MCF 10A (cell line): ENCODE data around the gene ARHGAP23. TPM values are rescaled to one million over a fixed set of nuclear protein-coding genes. Genes with fewer than 3 reads are reported as not detected.

Experiments used
- Bru-seq: library from RNA; stranded (reverse); fragments of 400-500 nt; gene quantifications from one replicate; lab custom pipeline; 2021; lab: Mats Ljungman, UMichigan
- BruChase-seq, 2 experiments: library from RNA; stranded (reverse); fragments of 400-500 nt; gene quantifications; one replicate each; lab custom pipeline; 2021; lab: Mats Ljungman, UMichigan
- BruUV-seq: library from RNA; stranded (reverse); fragments of 400-500 nt; replicated peaks from 2 replicates; lab custom pipeline; 2021; lab: Mats Ljungman, UMichigan
- CTCF ChIA-PET: fragments of 300-600 bp; sonication (Branson Sonifier 250); formaldehyde crosslinking; extraction: SDS; loops from one replicate; lab custom pipeline; 2021; ENCODE audit warnings: antibody characterized with exemption, inconsistent platforms; lab: Yijun Ruan, JAX
- POLR2A ChIA-PET: fragments of 300-600, 350-650 bp; sonication (Branson Sonifier 250); formaldehyde crosslinking; extraction: SDS; loops from one replicate; lab custom pipeline; 2020; ENCODE audit warnings: antibody characterized with exemption, inconsistent platforms; lab: Yijun Ruan, JAX
- DNase-seq: peaks from one replicate; pipeline ENCODE4 v3.0.0-alpha.2; 2018; ENCODE audit not compliant: unreplicated experiment
- H3K27ac Mint-ChIP-seq: one replicate; pipeline ENCODE4 v1.8.0; 2022; ENCODE audit warnings: mild to moderate bottlenecking, low read depth, mixed read lengths; ENCODE audit not compliant: unreplicated experiment
- H3K27me3 Mint-ChIP-seq: one replicate; pipeline ENCODE4 v1.8.0; 2022; ENCODE audit warnings: mixed read lengths; ENCODE audit not compliant: insufficient read depth, unreplicated experiment
- H3K36me3 Mint-ChIP-seq: one replicate; pipeline ENCODE4 v1.8.0; 2022; ENCODE audit warnings: mild to moderate bottlenecking, moderate library complexity, mixed read lengths; ENCODE audit not compliant: insufficient read depth, unreplicated experiment
- H3K4me1 Mint-ChIP-seq: one replicate; pipeline ENCODE4 v1.8.0; 2022; ENCODE audit warnings: mixed read lengths; ENCODE audit not compliant: insufficient read depth, unreplicated experiment
- H3K4me3 Mint-ChIP-seq: one replicate; pipeline ENCODE4 v1.8.0; 2022; ENCODE audit warnings: mild to moderate bottlenecking, moderate library complexity, mixed read lengths; ENCODE audit not compliant: unreplicated experiment
- H3K9me3 Mint-ChIP-seq: one replicate; pipeline ENCODE4 v1.8.0; 2022; ENCODE audit warnings: mixed read lengths; ENCODE audit not compliant: unreplicated experiment
- intact Hi-C: fragments of 100-400 bp; cut with micrococcal nuclease; formaldehyde crosslinking; loops from 2 replicates; pipeline ENCODE4 v1.14.1; 2022
- long read RNA-seq: library from polyadenylated mRNA; stranded (forward); transcript quantifications from one replicate; pipeline ENCODE4 v2.0.0, GENCODE V29; 2022
- total RNA-seq: library from RNA; stranded (reverse); gene quantifications from 2 replicates; pipeline ENCODE4 v1.2.3, GENCODE V29; 2022
- TF ChIP-seq, protein P1 (sequence below): fragments of 200-600 bp; IDR thresholded peaks from one replicate; pipeline ENCODE4 v1.8.0; 2022; ENCODE audit warnings: antibody characterized with exemption, mild to moderate bottlenecking; ENCODE audit not compliant: unreplicated experiment

The ARHGAP23 gene, protein sequence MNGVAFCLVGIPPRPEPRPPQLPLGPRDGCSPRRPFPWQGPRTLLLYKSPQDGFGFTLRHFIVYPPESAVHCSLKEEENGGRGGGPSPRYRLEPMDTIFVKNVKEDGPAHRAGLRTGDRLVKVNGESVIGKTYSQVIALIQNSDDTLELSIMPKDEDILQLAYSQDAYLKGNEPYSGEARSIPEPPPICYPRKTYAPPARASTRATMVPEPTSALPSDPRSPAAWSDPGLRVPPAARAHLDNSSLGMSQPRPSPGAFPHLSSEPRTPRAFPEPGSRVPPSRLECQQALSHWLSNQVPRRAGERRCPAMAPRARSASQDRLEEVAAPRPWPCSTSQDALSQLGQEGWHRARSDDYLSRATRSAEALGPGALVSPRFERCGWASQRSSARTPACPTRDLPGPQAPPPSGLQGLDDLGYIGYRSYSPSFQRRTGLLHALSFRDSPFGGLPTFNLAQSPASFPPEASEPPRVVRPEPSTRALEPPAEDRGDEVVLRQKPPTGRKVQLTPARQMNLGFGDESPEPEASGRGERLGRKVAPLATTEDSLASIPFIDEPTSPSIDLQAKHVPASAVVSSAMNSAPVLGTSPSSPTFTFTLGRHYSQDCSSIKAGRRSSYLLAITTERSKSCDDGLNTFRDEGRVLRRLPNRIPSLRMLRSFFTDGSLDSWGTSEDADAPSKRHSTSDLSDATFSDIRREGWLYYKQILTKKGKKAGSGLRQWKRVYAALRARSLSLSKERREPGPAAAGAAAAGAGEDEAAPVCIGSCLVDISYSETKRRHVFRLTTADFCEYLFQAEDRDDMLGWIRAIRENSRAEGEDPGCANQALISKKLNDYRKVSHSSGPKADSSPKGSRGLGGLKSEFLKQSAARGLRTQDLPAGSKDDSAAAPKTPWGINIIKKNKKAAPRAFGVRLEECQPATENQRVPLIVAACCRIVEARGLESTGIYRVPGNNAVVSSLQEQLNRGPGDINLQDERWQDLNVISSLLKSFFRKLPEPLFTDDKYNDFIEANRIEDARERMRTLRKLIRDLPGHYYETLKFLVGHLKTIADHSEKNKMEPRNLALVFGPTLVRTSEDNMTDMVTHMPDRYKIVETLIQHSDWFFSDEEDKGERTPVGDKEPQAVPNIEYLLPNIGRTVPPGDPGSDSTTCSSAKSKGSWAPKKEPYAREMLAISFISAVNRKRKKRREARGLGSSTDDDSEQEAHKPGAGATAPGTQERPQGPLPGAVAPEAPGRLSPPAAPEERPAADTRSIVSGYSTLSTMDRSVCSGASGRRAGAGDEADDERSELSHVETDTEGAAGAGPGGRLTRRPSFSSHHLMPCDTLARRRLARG (N-terminal part only)
- total RNA-seq (23.2 and 29.2 TPM in 2 replicates), Bru-seq, nascent RNA (percentile 56 among the genes with signal in this experiment), BruChase-seq, experiment 1, labeled RNA remaining after a 6-hour chase (percentile 61 among the genes with signal in this experiment), BruChase-seq, experiment 2, labeled RNA remaining after a 2-hour chase (percentile 62 among the genes with signal in this experiment)
- long read RNA-seq, partial matches to known transcripts, result 12 of 30 reads
- long read RNA-seq, other reads (novel, unspliced or antisense), result 18 of 30 reads

GRCh38 chr17:38428112-38428642 is at the start of gene ARHGAP23:
ARHGAP23 (plus strand) TSS chr17:38428464; CDS start chr17:38428486, 22 bp downstream.
- H3K4me1 Mint-ChIP-seq, result peaks cover 15% of the 10 kb centered on the region
- peak; percentile 21 for DNase-seq

DNA sequence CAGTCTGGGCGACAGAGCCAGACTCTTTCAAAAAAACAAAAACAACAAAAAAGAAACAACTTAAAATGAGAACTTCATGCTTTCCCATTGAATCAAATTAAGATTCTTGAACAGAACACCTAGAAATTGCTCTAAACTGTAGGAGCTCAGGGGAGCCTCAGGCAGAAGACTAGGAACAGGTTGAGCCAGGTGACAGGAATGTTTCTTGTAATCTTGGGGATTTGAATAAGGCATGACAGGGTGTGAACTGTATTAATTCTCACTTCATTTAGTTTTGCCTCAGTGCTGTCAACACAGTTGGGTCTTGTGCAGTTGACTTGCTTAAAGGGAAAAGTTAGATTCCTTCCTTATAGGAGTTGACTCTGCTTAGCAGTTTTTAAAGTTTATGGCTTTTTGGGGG is 48.8 kb upstream of the ARHGAP23 start:
- H3K27ac Mint-ChIP-seq, result no peak overlapping the region
- TF ChIP-seq, protein P1, sequence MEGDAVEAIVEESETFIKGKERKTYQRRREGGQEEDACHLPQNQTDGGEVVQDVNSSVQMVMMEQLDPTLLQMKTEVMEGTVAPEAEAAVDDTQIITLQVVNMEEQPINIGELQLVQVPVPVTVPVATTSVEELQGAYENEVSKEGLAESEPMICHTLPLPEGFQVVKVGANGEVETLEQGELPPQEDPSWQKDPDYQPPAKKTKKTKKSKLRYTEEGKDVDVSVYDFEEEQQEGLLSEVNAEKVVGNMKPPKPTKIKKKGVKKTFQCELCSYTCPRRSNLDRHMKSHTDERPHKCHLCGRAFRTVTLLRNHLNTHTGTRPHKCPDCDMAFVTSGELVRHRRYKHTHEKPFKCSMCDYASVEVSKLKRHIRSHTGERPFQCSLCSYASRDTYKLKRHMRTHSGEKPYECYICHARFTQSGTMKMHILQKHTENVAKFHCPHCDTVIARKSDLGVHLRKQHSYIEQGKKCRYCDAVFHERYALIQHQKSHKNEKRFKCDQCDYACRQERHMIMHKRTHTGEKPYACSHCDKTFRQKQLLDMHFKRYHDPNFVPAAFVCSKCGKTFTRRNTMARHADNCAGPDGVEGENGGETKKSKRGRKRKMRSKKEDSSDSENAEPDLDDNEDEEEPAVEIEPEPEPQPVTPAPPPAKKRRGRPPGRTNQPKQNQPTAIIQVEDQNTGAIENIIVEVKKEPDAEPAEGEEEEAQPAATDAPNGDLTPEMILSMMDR, result no peak

More at GRCh38 chr17:38428112-38428642, at the start of gene ARHGAP23:
- CTCF ChIA-PET, result interaction anchor here (0.9 kb wide), 1 partner anchor 17 kb away, joined by 3 read pairs; no protein-coding TSS in a partner anchor
- intact Hi-C loops, result loop anchor here (2.0 kb wide), 1 partner anchor 37 kb away; no protein-coding TSS in a partner anchor
- H3K36me3 Mint-ChIP-seq, result no peaks in the 10 kb centered on the region
- peak within 1 kb of the TSS; percentile 59 for H3K4me3 Mint-ChIP-seq
- TF ChIP-seq, protein P1, result no peak
- BruUV-seq, result no TSS peak
- H3K27ac Mint-ChIP-seq, result no peak within 1 kb of the TSS
- no peaks in the 10 kb centered on the region for H3K27me3 Mint-ChIP-seq
- H3K9me3 Mint-ChIP-seq, result no peaks in the 10 kb centered on the region
- POLR2A ChIA-PET, result no interaction called here

DNA sequence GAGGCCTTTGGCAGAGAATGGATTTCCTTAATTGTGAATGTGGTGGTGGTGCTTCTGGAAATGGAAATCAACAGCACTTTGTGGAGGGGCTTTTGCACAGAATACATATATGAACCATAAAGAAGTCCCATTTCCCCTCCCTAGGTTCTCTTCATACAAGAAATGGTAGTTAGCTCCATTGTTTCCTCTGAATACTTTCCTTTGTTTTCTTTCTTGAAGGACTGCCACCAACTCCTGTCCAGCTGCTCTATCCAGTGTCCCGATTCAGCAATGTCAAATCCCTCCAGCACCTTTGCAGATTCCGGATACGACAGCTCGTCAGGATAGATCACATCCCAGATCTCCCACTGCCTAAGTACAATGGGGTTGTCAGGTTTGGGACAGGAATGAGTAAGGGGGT is 33.2 kb upstream of the ARHGAP23 start:
- no TSS peak for BruUV-seq
- POLR2A ChIA-PET, result interaction anchor here (0.7 kb wide), 1 partner anchor 778 kb away, joined by 6 read pairs; no protein-coding TSS in a partner anchor
- no peak overlapping the region for H3K4me3 Mint-ChIP-seq

More for the DNA sequence above, 48.8 kb upstream of the ARHGAP23 start:
- ChIA-PET POLR2A (no interaction called here), CTCF (interaction anchor here (3.2 kb wide), 1 partner anchor 31 kb away, joined by 17 read pairs; no protein-coding TSS in a partner anchor)
- no peaks in the 10 kb centered on the region for H3K27me3 Mint-ChIP-seq
- no peak overlapping the region for H3K4me3 Mint-ChIP-seq
- intact Hi-C loops, result no loop called here
- BruUV-seq, result no TSS peak
- DNase-seq, result no peak
- H3K36me3 Mint-ChIP-seq, result peaks cover 62% of the 10 kb centered on the region
- no peaks in the 10 kb centered on the region for H3K9me3 Mint-ChIP-seq
- H3K4me1 Mint-ChIP-seq, result no peaks in the 10 kb centered on the region

More for the DNA sequence above, 33.2 kb upstream of the ARHGAP23 start:
- Mint-ChIP-seq H3K9me3 (no peaks in the 10 kb centered on the region), H3K27me3 (no peaks in the 10 kb centered on the region), H3K4me1 (no peaks in the 10 kb centered on the region), H3K36me3 (peaks cover 46% of the 10 kb centered on the region), H3K27ac (no peak overlapping the region)
- no peak for DNase-seq
- intact Hi-C loops, result no loop called here
- TF ChIP-seq, protein P1, result no peak
- CTCF ChIA-PET, result interaction anchor here (0.9 to 2.2 kb wide), 3 partner anchors 19 to 46 kb away, joined by 3 to 11 read pairs (median 4); no protein-coding TSS in a partner anchor
